ENCODE data around the gene TOR1A. TPM values are rescaled to one million over a fixed set of nuclear protein-coding genes. Genes with fewer than 3 reads are reported as not detected.

TOR1A gene
- total RNA-seq, 4 donors from 2014 or later, result 33.9 to 45.9 (median 38.2) TPM

GRCh38 chr9:129814432-129815223 is 9.3 kb downstream of the TOR1A start:
- H3K27ac ChIP-seq, result no peak overlapping the region
- no peaks in the 10 kb centered on the region for H3K4me1 ChIP-seq
- ATAC-seq, result no peak
- TF ChIP-seq EP300 (IDR thresholded peaks at IDR 0.05), result no peak
- no peak for TF ChIP-seq POLR2AphosphoS5 (IDR thresholded peaks at IDR 0.05)
- TF ChIP-seq POLR2A (IDR thresholded peaks at IDR 0.05), result no peak
- TF ChIP-seq CTCF (IDR thresholded peaks at IDR 0.05), result no peak
- 79 to 80% methylated on average over 1 to 6 of the region's 17 CpGs for WGBS, 2 donors (ENCODE audit: low coverage in 1 of 2)
- H3K9me3 ChIP-seq, result no peaks in the 10 kb centered on the region
- peaks cover 0 to 94% of the 10 kb centered on the region in 2 donors for H3K36me3 ChIP-seq
- no peaks in the 10 kb centered on the region for H3K27me3 ChIP-seq
- no peak overlapping the region for H3K4me3 ChIP-seq

- H3K9me3 ChIP-seq, result no peaks in the 10 kb centered on the region
- H3K4me3 ChIP-seq, result no peak overlapping the region
- H3K27ac ChIP-seq, result no peak overlapping the region
- WGBS, 2 donors (ENCODE audit: low coverage in 1 of 2), result 59 to 78% methylated on average over 7 to 9 of the region's 9 CpGs
- ATAC-seq, result no peak
- H3K36me3 ChIP-seq, result peaks cover 0 to 94% of the 10 kb centered on the region in 2 donors
- no peak for TF ChIP-seq EP300 (IDR thresholded peaks at IDR 0.05)
- no peak for TF ChIP-seq CTCF (IDR thresholded peaks at IDR 0.05)
- no peak for TF ChIP-seq POLR2AphosphoS5 (IDR thresholded peaks at IDR 0.05)
- no peak for TF ChIP-seq POLR2A (IDR thresholded peaks at IDR 0.05)
- no peaks in the 10 kb centered on the region for H3K4me1 ChIP-seq
- no peaks in the 10 kb centered on the region for H3K27me3 ChIP-seq
Measured at GRCh38 chr9:129813661-129814060, 10.3 kb downstream of the TOR1A start.

GRCh38 chr9:129812385-129812784 is 11.6 kb downstream of the TOR1A start:
- Histone ChIP-seq H3K4me1 (no peaks in the 10 kb centered on the region), H3K27ac (no peak overlapping the region), H3K4me3 (no peak overlapping the region), H3K27me3 (no peaks in the 10 kb centered on the region), H3K9me3 (no peaks in the 10 kb centered on the region), H3K36me3 (peaks cover 0 to 88% of the 10 kb centered on the region in 2 donors)
- WGBS, 2 donors (ENCODE audit: low coverage in 1 of 2), result 100% methylated on average over 3 of the region's 9 CpGs; no CpG with 5 or more reads in 1 of the 2 donors
- ATAC-seq, result no peak
- TF ChIP-seq POLR2A (IDR thresholded peaks at IDR 0.05) (no peak), CTCF (IDR thresholded peaks at IDR 0.05) (no peak), POLR2AphosphoS5 (IDR thresholded peaks at IDR 0.05) (no peak), EP300 (IDR thresholded peaks at IDR 0.05) (no peak)

GRCh38 chr9:129811967-129812363 is 12.0 kb downstream of the TOR1A start:
- 40 to 93% methylated on average over 1 to 5 of the region's 6 CpGs for WGBS, 2 donors (ENCODE audit: low coverage in 1 of 2)
- Histone ChIP-seq H3K9me3 (no peaks in the 10 kb centered on the region), H3K4me3 (no peak overlapping the region), H3K36me3 (peaks cover 0 to 88% of the 10 kb centered on the region in 2 donors), H3K27ac (no peak overlapping the region), H3K4me1 (no peaks in the 10 kb centered on the region), H3K27me3 (no peaks in the 10 kb centered on the region)
- no peak for ATAC-seq
- TF ChIP-seq POLR2A (IDR thresholded peaks at IDR 0.05) (no peak), POLR2AphosphoS5 (IDR thresholded peaks at IDR 0.05) (no peak), CTCF (IDR thresholded peaks at IDR 0.05) (no peak), EP300 (IDR thresholded peaks at IDR 0.05) (no peak)

GRCh38 chr9:129810788-129811187 is 13.1 kb downstream of the TOR1A start:
- TF ChIP-seq EP300 (IDR thresholded peaks at IDR 0.05), result no peak
- TF ChIP-seq POLR2A (IDR thresholded peaks at IDR 0.05), result no peak
- TF ChIP-seq POLR2AphosphoS5 (IDR thresholded peaks at IDR 0.05), result no peak
- TF ChIP-seq CTCF (IDR thresholded peaks at IDR 0.05), result no peak
- Histone ChIP-seq H3K4me1 (no peaks in the 10 kb centered on the region), H3K9me3 (no peaks in the 10 kb centered on the region), H3K27ac (no peak overlapping the region), H3K27me3 (no peaks in the 10 kb centered on the region), H3K4me3 (no peak overlapping the region), H3K36me3 (peaks cover 0 to 87% of the 10 kb centered on the region in 2 donors)
- WGBS, 2 donors (ENCODE audit: low coverage in 1 of 2), result 71 to 81% methylated on average over 6 of the region's 6 CpGs
- no peak for ATAC-seq

Measured in gastroesophageal sphincter (tissue), 4 donors.